DND-41 (cell line): ENCODE results near the gene NME4.
A peak's percentile ranks its signal among the peaks of the same experiment; 100 is the strongest.
"Not testable (repeated sequence)": the region's sequence is repeated elsewhere in the genome, so short reads cannot be mapped to it uniquely, and the experiment has no call there.

Source experiments
- ATAC-seq: fragments of 200-7000 bp; cut with Tn5 transposase; 3 replicates; pipeline ENCODE4 v1.9.1; 2021; ENCODE audit warnings: low read depth; ENCODE audit not compliant: insufficient read depth
- DNase-seq: peaks from one replicate; pipeline ENCODE4 v3.0.0-alpha.2; 2020
- H2AFZ ChIP-seq: 2 replicates; pipeline ENCODE4 v1.6.0; 2012; ENCODE audit warnings: low read depth, low read length
- H3K27ac ChIP-seq: 2 replicates; pipeline ENCODE4 v1.5.1; 2012; ENCODE audit warnings: low read length, inconsistent platforms
- H3K27me3 ChIP-seq: fragments of 200-600 bp; sonication (generic); 2 replicates; pipeline ENCODE4 v1.6.0; 2012; ENCODE audit warnings: low read length, mild to moderate bottlenecking, inconsistent platforms; ENCODE audit not compliant: insufficient read depth, poor library complexity
- H3K36me3 ChIP-seq: 2 replicates; pipeline ENCODE4 v1.5.1; 2012; ENCODE audit warnings: low read length, inconsistent platforms; ENCODE audit not compliant: insufficient read depth
- H3K4me1 ChIP-seq: 2 replicates; pipeline ENCODE4 v1.5.1; 2012; ENCODE audit warnings: mild to moderate bottlenecking, low read length; ENCODE audit not compliant: insufficient read depth
- H3K4me2 ChIP-seq: 2 replicates; pipeline ENCODE4 v1.6.0; 2012; ENCODE audit warnings: mild to moderate bottlenecking, moderate library complexity, low read length, inconsistent platforms; ENCODE audit not compliant: insufficient read depth
- H3K4me3 ChIP-seq, 2 experiments: fragments of 200-600 bp in 1 of 2; shearing (Covaris generic) in 1 of 2; 2 replicates each; pipeline ENCODE4 v1.5.1; 2012 to 2016; ENCODE audit warnings: inconsistent platforms in 2 of 2, low read length in 2 of 2, mild to moderate bottlenecking in 2 of 2, low read depth in 1 of 2, moderate library complexity in 1 of 2
- H3K79me2 ChIP-seq: 2 replicates; pipeline ENCODE4 v1.6.0; 2012; ENCODE audit warnings: low read length, inconsistent platforms; ENCODE audit not compliant: insufficient read depth
- H3K9ac ChIP-seq: 2 replicates; pipeline ENCODE4 v1.6.0; 2012; ENCODE audit warnings: low read depth, mild to moderate bottlenecking, inconsistent platforms, low read length, moderate library complexity
- H3K9me3 ChIP-seq: 2 replicates; pipeline ENCODE4 v1.5.1; 2012; ENCODE audit warnings: low read length, moderate library complexity, mild to moderate bottlenecking, inconsistent platforms; ENCODE audit not compliant: insufficient read depth, severe bottlenecking
- H4K20me1 ChIP-seq: 2 replicates; pipeline ENCODE4 v1.6.0; 2012; ENCODE audit warnings: low read length; ENCODE audit not compliant: insufficient read depth
- CTCF ChIP-seq: IDR thresholded peaks from 2 replicates; pipeline ENCODE4 v1.5.1; 2012; ENCODE audit warnings: borderline replicate concordance, low read length, moderate library complexity, mild to moderate bottlenecking; ENCODE audit not compliant: poor library complexity, severe bottlenecking; ENCODE audit errors: extremely low read depth
- EZH2 ChIP-seq: IDR thresholded peaks from 3 replicates; pipeline ENCODE4 v1.6.1; 2012; ENCODE audit warnings: borderline replicate concordance, low read depth, mild to moderate bottlenecking, moderate library complexity, low read length, inconsistent platforms; ENCODE audit not compliant: severe bottlenecking

The NME4 gene

GRCh38 chr16:360698-361336, 36.2 kb upstream of the NME4 start:
- Histone ChIP-seq H3K9ac (no peak overlapping the region), H2AFZ (no peak overlapping the region), H3K9me3 (no peaks in the 10 kb centered on the region), H3K4me2 (no peak overlapping the region), H3K36me3 (no peaks in the 10 kb centered on the region), H3K4me1 (peaks cover 8% of the 10 kb centered on the region), H3K4me3 (no peak overlapping the region), H3K79me2 (no peaks in the 10 kb centered on the region), H3K27ac (no peak overlapping the region), H3K27me3 (no peaks in the 10 kb centered on the region), H4K20me1 (0 out of 2 replicates have a peak, but pooled peaks cover 4% of the 10 kb centered on the region)
- TF ChIP-seq CTCF = no peak
- TF ChIP-seq EZH2 = no peak
- ATAC-seq (no peak), DNase-seq (no peak)

GRCh38 chr16:361341-361871, 35.6 kb upstream of the NME4 start:
- Histone ChIP-seq H3K4me1 (peaks cover 8% of the 10 kb centered on the region), H3K9ac (no peak overlapping the region), H3K4me2 (no peak overlapping the region), H3K79me2 (no peaks in the 10 kb centered on the region), H2AFZ (no peak overlapping the region), H3K27ac (no peak overlapping the region), H3K4me3 (no peak overlapping the region), H3K9me3 (no peaks in the 10 kb centered on the region), H4K20me1 (0 out of 2 replicates have a peak, but pooled peaks cover 5% of the 10 kb centered on the region), H3K27me3 (no peaks in the 10 kb centered on the region), H3K36me3 (peaks cover 1% of the 10 kb centered on the region)
- DNase-seq (no peak), ATAC-seq (no peak)
- TF ChIP-seq EZH2 (no peak), CTCF (no peak)

- no peak overlapping the region for H3K4me3 ChIP-seq
- H3K9ac ChIP-seq = 0 out of 2 replicates have a peak overlapping the region, but pooled peaks have one; percentile 15
- no peaks in the 10 kb centered on the region for H3K79me2 ChIP-seq
- peak overlapping the region; percentile 8 for H2AFZ ChIP-seq
- peaks cover 11% of the 10 kb centered on the region; the same call in 1 of the 2 replicates for H4K20me1 ChIP-seq
- DNase-seq (peak; percentile 71), ATAC-seq (peak; percentile 89)
- peaks cover 8% of the 10 kb centered on the region for H3K4me1 ChIP-seq
- no peaks in the 10 kb centered on the region for H3K27me3 ChIP-seq
- peaks cover 8% of the 10 kb centered on the region for H3K36me3 ChIP-seq
- peak overlapping the region; percentile 52 for H3K4me2 ChIP-seq
- H3K9me3 ChIP-seq = no peaks in the 10 kb centered on the region
- TF ChIP-seq CTCF (peak; percentile 87), EZH2 (no peak)
- no peak overlapping the region for H3K27ac ChIP-seq
Observed at GRCh38 chr16:361872-362701, 34.9 kb upstream of the NME4 start.

- not testable (repeated sequence) for H3K27me3 ChIP-seq, DNase-seq, ATAC-seq, H3K79me2 ChIP-seq, H3K9ac ChIP-seq, H3K27ac ChIP-seq, H3K4me3 ChIP-seq, H3K4me1 ChIP-seq, H3K9me3 ChIP-seq, H2AFZ ChIP-seq
- H3K4me2 ChIP-seq = peak overlapping the region; percentile 51
- peaks cover 14% of the 10 kb centered on the region for H3K36me3 ChIP-seq
- H4K20me1 ChIP-seq = peaks cover 16% of the 10 kb centered on the region; the same call in 1 of the 2 replicates
Observed at GRCh38 chr16:362702-362999, 34.3 kb upstream of the NME4 start.
